ENCODE data around the gene E2F8. TPM values are rescaled to one million over a fixed set of nuclear protein-coding genes. Genes with fewer than 3 reads are reported as not detected.

E2F8 gene
- total RNA-seq, 3 donors from 2014 or later (not counting 1 experiment from before 2014, with no cell fraction given), result 0.38 to 0.54 (median 0.42) TPM

GRCh38 chr11:19209617-19210370, 31.0 kb downstream of the E2F8 start:
- H3K27ac Mint-ChIP-seq, result no peak overlapping the region
- no peaks in the 10 kb centered on the region for H3K36me3 Mint-ChIP-seq
- no peaks in the 10 kb centered on the region for H3K9me3 ChIP-seq (ENCODE audit: control insufficient read depth, insufficient read depth, low read length)
- no peaks in the 10 kb centered on the region for H3K9me3 Mint-ChIP-seq
- no peak overlapping the region for H3K4me3 ChIP-seq (ENCODE audit: low read length)
- ATAC-seq, result no peak
- no peaks in the 10 kb centered on the region for H3K4me1 ChIP-seq (ENCODE audit: control insufficient read depth, insufficient read depth, low read length)
- no peak for DNase-seq
- no peak for TF ChIP-seq CTCF (IDR thresholded peaks at IDR 0.05)
- no peaks in the 10 kb centered on the region for H3K27me3 ChIP-seq (ENCODE audit: control insufficient read depth, insufficient read depth, low read length)
- WGBS (ENCODE audit: insufficient coverage), result 86% methylated on average over 4 of the region's 4 CpGs
- intact Hi-C loops (cut with micrococcal nuclease), result no loop called here
- no peaks in the 10 kb centered on the region for H3K4me1 Mint-ChIP-seq
- peaks cover 17 to 33% of the 10 kb centered on the region in 2 donors for H3K27me3 Mint-ChIP-seq (ENCODE audit: low read depth in 2 of 2)
- no peak overlapping the region for H3K4me3 Mint-ChIP-seq
- H3K36me3 ChIP-seq (ENCODE audit: control insufficient read depth, insufficient read depth, low read length), result no peaks in the 10 kb centered on the region
- H3K27ac ChIP-seq (ENCODE audit: low read length), result no peak overlapping the region

DNA sequence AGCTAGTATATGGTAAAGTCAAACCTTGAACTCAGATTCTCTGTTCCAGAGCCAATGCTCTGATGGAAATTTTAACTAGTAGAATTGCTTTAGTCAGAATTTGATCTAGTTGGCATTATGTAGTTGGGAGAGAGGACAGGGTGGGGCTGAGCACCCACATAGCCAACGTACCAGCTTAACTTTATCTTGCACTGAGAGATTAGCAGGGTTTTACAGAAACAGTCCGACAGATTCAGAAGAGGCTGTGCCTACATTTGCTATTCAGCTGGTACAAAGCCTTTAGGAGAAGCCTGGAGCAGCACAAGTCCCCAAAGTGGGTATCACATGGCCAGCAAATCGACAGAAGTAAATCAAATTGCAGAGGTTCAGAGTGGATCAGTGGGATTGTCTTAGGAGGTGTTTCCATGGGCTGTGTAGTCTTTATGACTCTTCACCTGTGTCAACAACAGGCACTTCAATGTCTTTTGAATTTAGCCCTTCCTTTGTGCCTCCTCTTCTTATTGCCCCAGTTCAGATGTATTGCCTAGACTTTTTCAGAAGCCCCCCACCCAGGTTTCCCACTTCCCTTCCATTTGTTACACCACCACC, 31.7 kb downstream of the E2F8 start:
- Histone ChIP-seq H3K4me3 (ENCODE audit: low read length) (no peak overlapping the region), H3K27me3 (ENCODE audit: control insufficient read depth, insufficient read depth, low read length) (no peaks in the 10 kb centered on the region), H3K27ac (ENCODE audit: low read length) (no peak overlapping the region), H3K4me1 (ENCODE audit: control insufficient read depth, insufficient read depth, low read length) (no peaks in the 10 kb centered on the region), H3K36me3 (ENCODE audit: control insufficient read depth, insufficient read depth, low read length) (no peaks in the 10 kb centered on the region), H3K9me3 (ENCODE audit: control insufficient read depth, insufficient read depth, low read length) (no peaks in the 10 kb centered on the region)
- no peaks in the 10 kb centered on the region for H3K9me3 Mint-ChIP-seq
- DNase-seq (no peak), ATAC-seq (no peak)
- H3K4me3 Mint-ChIP-seq, result no peak overlapping the region
- peaks cover 14 to 28% of the 10 kb centered on the region in 2 donors for H3K27me3 Mint-ChIP-seq (ENCODE audit: low read depth in 2 of 2)
- no peaks in the 10 kb centered on the region for H3K36me3 Mint-ChIP-seq
- H3K4me1 Mint-ChIP-seq, result no peaks in the 10 kb centered on the region
- no peak overlapping the region for H3K27ac Mint-ChIP-seq
- 78% methylated on average over 3 of the region's 3 CpGs for WGBS (ENCODE audit: insufficient coverage)
- intact Hi-C loops (cut with micrococcal nuclease), result no loop called here
- no peak for TF ChIP-seq CTCF (IDR thresholded peaks at IDR 0.05)

DNA sequence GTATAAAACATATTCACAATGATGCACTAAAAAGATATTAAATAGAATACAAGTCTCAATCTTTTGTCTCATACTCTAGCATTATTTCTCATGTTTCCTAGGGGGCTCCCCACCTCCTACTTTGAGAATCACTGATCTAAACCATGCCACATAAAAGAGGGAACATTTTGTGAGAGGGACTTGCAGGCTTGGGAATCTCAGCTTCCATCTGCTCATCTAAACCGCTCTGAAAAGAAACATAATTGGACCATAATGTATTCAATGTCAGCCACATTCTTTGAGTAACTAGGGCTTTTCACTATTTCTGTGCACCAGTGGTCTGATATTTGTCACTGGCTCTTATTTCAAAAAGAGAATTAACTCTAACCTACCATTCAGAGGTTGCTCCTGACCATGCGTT, 32.6 kb downstream of the E2F8 start:
- Histone ChIP-seq H3K27ac (ENCODE audit: low read length) (no peak overlapping the region), H3K9me3 (ENCODE audit: control insufficient read depth, insufficient read depth, low read length) (no peaks in the 10 kb centered on the region), H3K36me3 (ENCODE audit: control insufficient read depth, insufficient read depth, low read length) (no peaks in the 10 kb centered on the region), H3K4me1 (ENCODE audit: control insufficient read depth, insufficient read depth, low read length) (no peaks in the 10 kb centered on the region), H3K4me3 (ENCODE audit: low read length) (no peak overlapping the region), H3K27me3 (ENCODE audit: control insufficient read depth, insufficient read depth, low read length) (no peaks in the 10 kb centered on the region)
- intact Hi-C loops (cut with micrococcal nuclease), result no loop called here
- peaks cover 12 to 19% of the 10 kb centered on the region in 2 donors for H3K27me3 Mint-ChIP-seq (ENCODE audit: low read depth in 2 of 2)
- ATAC-seq (no peak), DNase-seq (no peak)
- H3K27ac Mint-ChIP-seq, result no peak overlapping the region
- no peaks in the 10 kb centered on the region for H3K9me3 Mint-ChIP-seq
- no peaks in the 10 kb centered on the region for H3K36me3 Mint-ChIP-seq
- no peak for TF ChIP-seq CTCF (IDR thresholded peaks at IDR 0.05)
- no peaks in the 10 kb centered on the region for H3K4me1 Mint-ChIP-seq
- WGBS (ENCODE audit: insufficient coverage), result 100% methylated on average over 2 of the region's 2 CpGs
- H3K4me3 Mint-ChIP-seq, result no peak overlapping the region
